HG03095 (cell line): Measurements from ENCODE around the gene MIGA2.

ENCODE experiments used
- ATAC-seq: cut with Tn5 transposase; IDR thresholded peaks from one replicate; pipeline ENCODE4 v1.9.1; 2021; ENCODE audit warnings: moderate library complexity; ENCODE audit not compliant: unreplicated experiment

The MIGA2 gene

GRCh38 chr9:129070696-129071525 is 34.5 kb downstream of the MIGA2 start:
- no peak for ATAC-seq

DNA sequence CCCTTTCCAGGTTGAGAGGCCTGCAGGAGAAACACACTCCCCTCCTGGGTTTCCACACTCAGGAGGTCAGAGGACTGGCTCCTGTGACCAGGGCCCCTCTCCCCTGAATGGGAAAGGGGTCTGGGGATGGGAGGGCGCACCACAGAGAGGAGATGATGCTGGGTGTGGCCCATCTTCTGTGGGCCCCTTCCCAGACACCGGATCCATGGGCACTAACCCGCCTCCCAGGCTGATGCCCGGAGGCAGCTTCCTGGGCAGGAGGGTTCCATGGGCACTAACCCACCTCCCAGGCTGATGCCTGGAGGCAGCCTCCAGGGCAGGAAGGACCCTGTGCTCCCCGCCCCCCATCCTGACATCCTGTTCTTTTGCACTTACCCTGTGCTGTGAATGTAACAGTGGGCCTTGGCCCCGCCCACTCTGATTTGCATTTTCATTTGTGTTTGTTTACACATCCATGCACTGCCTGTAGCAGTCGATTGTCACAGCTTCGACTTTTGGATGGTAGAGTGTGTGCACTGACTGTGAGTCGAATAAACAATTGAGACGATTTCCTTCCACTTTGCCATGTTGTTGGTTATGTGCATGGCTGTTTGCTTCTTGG is 35.2 kb downstream of the MIGA2 start:
- no peak for ATAC-seq

GRCh38 chr9:129072171-129072570 is 35.7 kb downstream of the MIGA2 start:
- no peak for ATAC-seq

DNA sequence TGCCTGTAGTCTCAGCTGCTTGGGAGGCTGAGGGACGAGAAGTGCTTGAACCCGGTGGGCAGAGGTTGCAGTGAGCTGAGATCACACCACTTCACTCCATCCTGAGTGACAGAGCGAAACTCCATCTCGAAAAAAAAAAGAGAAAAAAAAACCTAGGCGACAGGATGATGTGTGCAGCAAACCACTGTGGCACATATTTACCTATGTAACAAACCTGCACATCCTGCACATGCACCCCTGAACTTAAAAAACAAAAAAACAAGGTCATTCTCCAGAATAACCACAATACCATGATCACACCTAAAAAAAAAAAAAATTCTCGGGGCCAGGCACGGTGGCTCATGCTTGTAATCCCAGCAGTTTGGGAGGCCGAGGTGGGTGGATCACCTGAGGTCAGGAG is 37.0 kb downstream of the MIGA2 start:
- ATAC-seq, result no peak

- ATAC-seq, result no peak
Observed at GRCh38 chr9:129074106-129074505, 37.7 kb downstream of the MIGA2 start.

GRCh38 chr9:129075996-129076639 is 39.7 kb downstream of the MIGA2 start:
- ATAC-seq, result no peak

DNA sequence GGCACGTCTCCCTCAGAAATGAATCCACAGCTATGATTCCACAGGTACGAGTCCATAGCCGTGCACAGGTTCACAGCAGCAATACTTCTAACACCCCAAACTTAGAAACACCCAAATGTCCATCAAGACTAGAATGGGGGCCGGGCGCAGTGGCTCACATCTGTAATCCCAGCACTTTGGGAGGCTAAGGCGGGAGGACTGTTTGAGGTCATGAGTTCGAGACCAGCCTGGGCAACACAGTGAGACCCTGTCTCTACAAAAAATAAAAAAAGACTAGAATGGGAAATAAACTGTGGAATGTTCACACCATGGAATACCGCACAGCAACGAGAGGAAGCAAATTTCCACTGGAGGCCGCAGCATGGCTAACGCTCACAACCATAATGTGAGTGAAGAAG is 40.2 kb downstream of the MIGA2 start:
- ATAC-seq, result no peak

GRCh38 chr9:129077236-129077635 is 40.8 kb downstream of the MIGA2 start:
- ATAC-seq, result no peak

DNA sequence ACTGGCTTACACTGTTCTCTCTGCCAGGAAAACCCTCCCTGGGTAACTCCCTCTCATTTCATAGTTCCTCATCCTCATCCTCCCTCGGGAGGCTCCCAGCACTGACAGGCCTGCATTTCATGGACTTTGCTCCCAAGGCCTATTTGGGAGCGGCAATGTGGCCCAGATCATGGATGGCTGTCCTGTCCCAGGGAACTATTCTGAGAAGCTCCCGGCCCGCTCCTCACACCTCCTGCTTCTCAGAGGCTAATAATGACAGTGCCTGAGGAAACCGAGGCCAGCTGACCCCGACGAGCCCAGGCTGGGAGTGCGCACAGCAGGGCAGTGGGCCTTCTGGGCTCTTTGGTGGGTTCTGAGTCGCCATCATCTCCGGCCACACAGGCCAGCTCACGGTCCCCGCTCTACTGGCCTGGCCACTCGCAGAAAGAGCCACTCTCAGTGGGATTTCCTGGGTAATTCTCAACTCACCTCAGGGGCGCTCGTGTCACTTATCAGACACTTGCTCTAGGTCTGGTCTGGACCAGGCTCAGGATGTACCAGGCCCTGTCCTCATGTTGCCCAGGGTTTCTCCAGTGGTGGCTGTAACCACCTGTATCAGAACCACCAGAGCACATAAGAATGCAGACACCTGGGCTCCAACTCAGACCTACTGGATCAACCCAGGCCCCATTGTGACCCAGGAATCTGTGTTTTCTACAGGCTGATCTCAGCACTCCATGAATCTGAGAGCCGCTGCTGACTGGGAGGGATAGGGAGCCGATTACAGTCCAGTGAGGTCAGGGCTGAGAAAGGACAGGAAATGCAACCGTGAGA is 42.5 kb downstream of the MIGA2 start:
- no peak for ATAC-seq

- no peak for ATAC-seq
Observed at GRCh38 chr9:129079829-129080228, 43.4 kb downstream of the MIGA2 start.

GRCh38 chr9:129080298-129080600 is 43.8 kb downstream of the MIGA2 start:
- ATAC-seq, result no peak

DNA sequence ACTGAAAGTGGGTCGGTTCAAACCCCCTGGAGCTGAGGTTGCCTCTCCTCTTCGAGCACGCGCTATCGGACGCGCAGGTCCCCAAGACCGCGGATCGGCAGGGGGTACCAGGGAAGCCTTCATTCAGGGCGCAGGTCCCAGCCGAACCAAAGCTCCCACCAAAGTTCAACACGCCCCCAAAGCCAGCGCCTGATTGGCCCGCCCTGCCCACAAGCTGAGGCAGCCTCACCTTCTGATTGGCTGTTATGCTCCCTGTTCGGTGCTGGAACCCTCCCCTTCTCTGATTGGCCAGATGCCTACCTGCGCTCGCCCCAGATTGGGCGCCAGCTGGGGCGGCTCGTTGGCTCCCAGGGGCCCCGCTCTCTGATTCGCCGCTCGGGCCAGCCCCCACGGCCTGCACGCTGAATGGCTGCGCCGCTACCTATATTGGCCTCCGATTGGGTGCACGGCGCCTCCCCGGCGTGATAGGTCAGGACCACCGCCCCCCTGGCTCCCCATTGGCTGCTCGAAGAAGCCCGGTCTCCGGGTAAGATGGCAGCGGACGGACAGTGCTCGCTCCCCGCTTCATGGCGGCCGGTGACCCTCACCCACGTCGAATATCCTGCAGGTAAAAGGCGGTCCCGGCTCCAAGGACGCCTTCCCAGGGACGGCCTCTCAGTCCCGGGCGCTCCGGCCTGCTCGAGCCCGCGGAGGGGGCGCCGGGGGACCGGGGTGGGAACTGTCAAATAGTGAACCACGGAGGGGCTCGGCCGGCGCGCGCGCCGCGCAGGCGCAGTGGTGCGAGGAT is 44.4 kb downstream of the MIGA2 start, which contains the start of gene DOLPP1:
Gene DOLPP1, plus strand, starts transcription at position 511 of the 787 bp plus-strand sequence. Its CDS starts 21 bp downstream, at position 532.
- peak; percentile 94 for ATAC-seq

GRCh38 chr9:129081388-129081904 is 45.0 kb downstream of the MIGA2 start:
- no peak for ATAC-seq

DNA sequence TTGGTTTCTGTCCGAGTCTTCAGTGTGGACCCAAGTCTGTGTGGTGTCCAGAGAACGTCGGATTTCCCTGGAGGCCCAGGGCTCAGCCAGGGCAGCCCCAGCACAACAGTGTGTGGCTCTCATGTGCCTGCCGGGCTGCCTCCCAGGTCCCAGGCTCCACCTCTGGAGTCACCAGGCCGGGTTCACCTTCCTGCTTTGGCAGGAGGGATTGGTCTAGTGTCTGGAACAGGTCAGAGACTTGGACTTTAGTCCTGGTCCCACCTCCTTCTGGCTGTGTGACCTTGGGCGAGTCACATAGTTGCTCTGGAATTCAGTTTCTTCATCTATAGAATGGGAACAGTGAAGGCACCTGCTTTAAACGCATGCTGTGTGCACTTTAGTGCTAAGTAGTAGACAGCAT is 47.7 kb downstream of the MIGA2 start:
- ATAC-seq, result no peak

DNA sequence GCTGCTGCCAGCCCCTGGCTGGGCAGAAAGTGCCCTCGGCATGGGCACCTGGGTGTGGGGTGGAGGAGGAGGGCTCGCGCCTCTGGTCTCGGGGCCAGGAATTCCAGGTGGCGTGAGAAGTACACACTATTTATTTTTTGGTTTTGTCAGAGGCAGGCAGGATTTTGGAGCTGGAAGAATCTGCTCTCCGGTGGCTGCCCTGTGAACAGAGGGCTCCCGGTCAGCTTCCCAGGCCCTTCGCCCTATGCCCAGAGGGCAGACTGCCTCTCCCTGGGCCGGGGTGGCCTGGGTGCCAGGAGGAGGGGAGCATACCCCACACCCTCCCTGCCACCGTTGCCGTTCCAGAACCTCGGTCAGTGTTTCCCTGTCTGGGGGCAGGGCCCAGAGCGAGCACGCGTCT is 52.8 kb downstream of the MIGA2 start:
- ATAC-seq, result no peak

DNA sequence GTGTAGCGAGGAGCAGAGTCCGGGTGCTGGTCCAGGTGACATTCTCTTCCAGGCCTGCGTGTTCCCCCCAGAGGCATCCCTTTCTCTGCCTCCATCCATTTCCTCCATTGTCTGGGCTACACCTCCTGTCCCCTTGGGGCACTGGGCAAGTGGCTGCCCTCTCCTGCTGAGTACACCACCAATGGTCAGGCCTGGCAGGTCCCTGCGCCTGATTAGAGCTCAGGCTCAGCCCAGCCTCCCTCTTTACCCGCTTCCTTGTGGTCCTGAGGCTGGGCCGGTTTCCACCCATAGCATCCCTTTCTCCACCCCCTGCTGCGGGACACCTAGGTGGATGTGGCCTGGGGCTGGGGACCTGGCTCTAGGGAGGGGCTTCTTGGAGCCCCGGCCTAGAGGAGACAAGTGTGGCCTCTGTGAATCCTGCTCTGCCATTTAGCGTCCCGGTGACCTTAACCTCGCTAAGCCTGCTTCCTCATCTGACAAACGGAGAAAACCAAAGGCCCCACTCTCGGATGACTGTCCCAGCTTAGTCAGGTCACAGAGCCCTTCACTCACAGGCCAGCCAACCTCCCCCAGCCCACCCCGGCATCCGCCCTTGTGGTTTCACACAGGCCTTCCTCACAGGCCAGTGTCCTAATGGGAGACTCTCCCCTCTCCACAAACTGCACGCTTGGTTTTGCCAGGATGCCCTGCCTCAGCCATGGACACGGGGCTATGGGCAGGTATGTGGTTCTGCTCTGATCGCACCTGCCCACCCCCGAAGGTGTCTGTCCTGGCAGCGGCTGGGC is 57.4 kb downstream of the MIGA2 start:
- no peak for ATAC-seq

DNA sequence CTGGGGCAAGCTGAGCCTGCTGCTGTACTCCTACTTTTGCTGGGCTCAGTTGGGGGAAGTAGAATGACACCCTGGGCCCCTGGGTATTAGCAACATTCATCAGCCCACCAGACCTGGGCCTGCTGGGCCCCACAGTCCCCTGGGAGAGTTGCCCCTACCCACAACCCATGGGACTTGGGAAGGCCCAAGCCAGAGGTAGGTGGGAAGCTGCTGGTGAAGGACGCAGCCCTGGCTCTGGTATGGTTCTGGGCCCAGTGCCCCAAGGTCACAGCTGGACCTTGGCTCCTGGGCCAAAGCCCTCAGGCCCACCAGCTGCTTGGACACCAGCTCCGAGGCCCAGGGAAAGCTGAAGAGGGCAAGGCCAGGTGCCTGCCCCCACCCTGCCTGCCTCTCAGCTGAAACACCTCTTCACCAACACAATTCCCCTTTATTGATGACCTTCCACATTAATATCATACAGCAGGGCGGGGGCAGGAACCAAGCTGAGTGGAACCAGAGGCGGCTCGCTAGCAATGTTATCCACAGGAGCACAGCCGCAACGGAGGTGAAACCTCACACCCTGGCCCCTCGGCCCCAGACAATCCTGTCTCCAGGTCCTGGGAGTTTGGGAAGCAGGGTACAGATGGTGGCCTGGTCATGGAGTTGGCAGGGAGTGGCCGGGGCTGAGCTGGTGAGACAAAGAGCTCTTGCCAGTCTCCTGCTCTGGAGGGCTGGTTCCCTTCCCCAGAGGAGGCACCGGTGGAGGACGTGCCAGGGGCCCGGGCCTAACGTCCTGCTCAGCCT is 58.2 kb downstream of the MIGA2 start:
- ATAC-seq, result no peak

DNA sequence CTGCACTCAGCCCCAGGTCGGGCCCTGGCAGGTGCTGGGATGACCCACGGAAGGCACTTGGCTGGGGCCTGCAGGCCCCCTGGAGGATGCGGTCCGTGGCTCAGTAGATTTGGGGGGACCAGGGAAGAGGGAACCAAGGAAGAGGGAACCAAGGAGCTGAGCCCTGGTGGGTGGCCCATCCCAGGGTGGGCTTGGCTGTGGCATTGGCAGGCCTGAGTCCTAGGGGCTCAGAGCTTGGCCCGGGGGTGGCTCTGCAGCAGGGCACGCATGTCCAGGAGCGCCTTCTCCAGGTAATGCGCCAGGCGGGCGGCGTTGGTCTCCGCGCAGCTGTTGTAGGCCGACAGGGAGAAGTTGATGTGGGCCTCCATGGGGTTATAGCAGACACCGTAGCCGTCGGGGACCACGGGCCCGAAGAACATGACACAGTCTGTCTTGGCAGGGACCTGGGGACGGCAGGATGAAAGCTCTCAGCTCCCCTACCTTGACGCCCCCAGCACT is 58.8 kb downstream of the MIGA2 start:
- no peak for ATAC-seq

GRCh38 chr9:129095908-129096307 is 59.5 kb downstream of the MIGA2 start:
- no peak for ATAC-seq
